GM19025 (cell line): Measurements from ENCODE around the gene MYO15A.

ENCODE experiments used
- ATAC-seq: cut with Tn5 transposase; IDR thresholded peaks from one replicate; pipeline ENCODE4 v1.9.1; 2021; ENCODE audit warnings: mild to moderate bottlenecking, low read depth, moderate library complexity; ENCODE audit not compliant: unreplicated experiment

MYO15A gene, protein sequence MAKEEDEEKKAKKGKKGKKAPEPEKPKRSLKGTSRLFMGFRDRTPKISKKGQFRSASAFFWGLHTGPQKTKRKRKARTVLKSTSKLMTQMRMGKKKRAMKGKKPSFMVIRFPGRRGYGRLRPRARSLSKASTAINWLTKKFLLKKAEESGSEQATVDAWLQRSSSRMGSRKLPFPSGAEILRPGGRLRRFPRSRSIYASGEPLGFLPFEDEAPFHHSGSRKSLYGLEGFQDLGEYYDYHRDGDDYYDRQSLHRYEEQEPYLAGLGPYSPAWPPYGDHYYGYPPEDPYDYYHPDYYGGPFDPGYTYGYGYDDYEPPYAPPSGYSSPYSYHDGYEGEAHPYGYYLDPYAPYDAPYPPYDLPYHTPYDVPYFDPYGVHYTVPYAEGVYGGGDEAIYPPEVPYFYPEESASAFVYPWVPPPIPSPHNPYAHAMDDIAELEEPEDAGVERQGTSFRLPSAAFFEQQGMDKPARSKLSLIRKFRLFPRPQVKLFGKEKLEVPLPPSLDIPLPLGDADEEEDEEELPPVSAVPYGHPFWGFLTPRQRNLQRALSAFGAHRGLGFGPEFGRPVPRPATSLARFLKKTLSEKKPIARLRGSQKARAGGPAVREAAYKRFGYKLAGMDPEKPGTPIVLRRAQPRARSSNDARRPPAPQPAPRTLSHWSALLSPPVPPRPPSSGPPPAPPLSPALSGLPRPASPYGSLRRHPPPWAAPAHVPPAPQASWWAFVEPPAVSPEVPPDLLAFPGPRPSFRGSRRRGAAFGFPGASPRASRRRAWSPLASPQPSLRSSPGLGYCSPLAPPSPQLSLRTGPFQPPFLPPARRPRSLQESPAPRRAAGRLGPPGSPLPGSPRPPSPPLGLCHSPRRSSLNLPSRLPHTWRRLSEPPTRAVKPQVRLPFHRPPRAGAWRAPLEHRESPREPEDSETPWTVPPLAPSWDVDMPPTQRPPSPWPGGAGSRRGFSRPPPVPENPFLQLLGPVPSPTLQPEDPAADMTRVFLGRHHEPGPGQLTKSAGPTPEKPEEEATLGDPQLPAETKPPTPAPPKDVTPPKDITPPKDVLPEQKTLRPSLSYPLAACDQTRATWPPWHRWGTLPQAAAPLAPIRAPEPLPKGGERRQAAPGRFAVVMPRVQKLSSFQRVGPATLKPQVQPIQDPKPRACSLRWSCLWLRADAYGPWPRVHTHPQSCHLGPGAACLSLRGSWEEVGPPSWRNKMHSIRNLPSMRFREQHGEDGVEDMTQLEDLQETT (N-terminal part only)

DNA sequence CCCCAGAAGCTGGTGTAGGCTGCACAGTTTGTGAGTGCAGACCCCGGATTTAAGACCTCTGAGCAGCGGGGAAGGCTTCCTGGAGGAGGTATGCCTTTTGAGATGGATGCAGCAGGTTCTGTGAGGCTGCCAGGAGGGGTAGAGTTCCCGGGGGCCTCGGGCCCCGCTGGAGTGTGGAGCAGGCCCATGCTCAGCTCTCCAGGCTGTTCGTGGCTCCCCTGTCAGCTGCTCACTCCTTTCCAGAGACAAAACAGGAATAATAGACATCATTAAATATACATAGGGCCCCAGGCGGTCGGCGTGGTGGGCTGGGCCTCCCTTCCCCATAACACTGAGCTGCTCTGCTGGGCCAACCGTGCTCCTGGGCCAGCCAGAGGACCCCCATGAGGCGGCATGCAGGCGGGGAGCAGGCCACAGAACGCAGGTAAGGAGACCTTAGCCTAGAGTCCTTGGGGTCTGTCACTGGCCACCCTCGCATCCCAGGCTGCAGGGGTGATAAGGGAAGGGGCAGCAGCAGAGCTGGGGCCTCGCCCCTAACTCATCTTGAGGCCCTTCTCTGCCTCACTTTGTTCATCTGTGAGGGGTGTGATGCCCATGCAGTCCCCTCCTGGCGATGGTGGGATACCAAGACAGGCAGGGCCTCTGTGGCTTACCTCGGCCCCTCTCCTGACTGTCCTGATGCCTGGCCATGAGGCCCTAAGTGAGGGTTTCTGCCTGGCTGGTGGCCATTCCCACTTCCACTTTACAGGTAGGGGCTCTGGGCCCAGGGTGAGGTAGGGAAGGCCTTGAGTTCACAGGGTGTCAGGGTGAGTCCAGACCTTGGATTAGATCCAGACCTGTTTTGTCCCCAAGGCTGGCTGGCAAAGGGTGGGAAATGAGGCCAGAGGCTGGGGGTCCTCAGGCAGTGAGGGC lies at the start of gene MYO15A:
Gene MYO15A, plus strand, starts transcription at position 356 of the 912 bp plus-strand sequence. CDS start 10,045 bp downstream, outside the sequence.
- ATAC-seq: no peak

DNA sequence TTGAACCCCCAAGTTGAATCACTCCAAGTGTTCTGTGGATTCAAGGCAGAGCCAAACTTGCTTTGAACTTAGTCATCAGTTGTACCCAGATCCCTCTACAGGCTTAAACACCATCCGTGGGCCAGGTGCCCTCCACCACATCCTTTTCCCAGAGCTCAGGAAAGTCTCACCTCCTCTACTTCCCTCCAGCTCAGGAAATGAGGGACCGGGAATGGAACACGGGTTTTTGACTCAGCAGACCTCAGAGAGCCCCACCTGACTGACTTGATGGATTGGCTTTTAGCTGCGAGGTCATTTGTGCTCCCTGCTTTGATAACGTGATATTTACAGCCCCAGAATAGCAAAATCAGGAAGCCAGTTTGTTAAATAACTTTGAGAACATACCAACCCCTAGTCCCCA lies 49.3 kb upstream of the MYO15A start:
- no peak for ATAC-seq

DNA sequence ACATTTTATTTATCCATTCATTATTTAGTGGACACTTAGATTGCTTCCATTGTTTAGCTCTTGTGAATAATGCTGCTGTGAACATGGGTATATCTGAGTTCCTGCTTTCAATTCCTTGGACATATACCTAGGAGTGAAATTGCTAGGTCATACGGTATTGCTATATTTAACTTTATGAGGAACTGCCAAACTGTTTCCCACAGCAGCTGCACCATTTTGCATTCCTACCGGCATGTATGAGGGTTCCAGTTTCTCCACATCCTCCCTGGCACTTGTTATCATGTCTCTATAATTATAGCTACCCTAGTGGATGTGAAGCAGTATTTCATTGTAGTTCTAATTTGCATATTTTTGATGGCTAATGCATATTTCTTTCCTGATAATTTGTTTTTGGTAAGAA lies 44.5 kb upstream of the MYO15A start:
- ATAC-seq: no peak

- ATAC-seq: no peak
These were observed 43.0 kb upstream of the MYO15A start for GRCh38 chr17:18065546-18065945.

DNA sequence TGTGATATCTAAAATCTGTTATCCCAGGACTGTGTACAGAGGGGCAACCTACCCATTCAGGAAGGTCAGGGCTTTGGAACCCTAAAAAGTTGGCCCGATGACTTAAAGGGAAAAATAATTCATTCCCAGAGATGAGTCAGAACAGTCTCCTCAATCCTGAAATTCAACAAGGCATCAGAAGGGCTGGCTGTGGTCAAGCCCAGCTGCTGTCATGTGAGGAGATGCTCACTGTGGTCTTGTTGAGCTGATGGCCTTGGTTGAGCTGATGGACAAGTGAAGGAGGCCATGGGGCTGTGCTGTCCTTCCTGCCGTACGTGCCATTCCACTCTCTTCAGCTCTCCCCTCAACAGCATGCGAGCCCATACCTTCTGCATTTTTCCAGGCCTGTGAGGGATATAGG lies 41.7 kb upstream of the MYO15A start:
- no peak for ATAC-seq

DNA sequence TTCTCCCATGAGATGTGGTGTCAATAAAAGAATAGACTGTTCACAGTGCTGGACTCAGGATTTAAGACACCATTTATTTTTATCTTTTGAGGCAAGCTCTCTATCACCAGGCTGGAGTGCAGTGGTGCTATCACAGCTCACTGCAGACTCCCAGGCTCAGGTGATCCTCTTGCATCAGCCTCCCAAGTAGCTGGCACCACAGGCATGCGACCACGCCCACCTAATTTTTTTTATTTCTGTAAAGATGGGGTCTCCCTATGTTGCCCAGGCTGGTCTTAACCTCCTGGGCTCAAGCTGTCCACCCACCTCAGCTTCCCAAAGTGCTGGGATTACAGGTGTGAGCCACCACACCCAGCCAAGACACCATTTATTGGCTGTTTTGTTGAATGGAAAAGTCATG lies 39.5 kb upstream of the MYO15A start:
- ATAC-seq: no peak

GRCh38 chr17:18070861-18071340 lies 37.7 kb upstream of the MYO15A start:
- ATAC-seq: no peak

GRCh38 chr17:18071751-18072150 lies 36.8 kb upstream of the MYO15A start:
- ATAC-seq: no peak

DNA sequence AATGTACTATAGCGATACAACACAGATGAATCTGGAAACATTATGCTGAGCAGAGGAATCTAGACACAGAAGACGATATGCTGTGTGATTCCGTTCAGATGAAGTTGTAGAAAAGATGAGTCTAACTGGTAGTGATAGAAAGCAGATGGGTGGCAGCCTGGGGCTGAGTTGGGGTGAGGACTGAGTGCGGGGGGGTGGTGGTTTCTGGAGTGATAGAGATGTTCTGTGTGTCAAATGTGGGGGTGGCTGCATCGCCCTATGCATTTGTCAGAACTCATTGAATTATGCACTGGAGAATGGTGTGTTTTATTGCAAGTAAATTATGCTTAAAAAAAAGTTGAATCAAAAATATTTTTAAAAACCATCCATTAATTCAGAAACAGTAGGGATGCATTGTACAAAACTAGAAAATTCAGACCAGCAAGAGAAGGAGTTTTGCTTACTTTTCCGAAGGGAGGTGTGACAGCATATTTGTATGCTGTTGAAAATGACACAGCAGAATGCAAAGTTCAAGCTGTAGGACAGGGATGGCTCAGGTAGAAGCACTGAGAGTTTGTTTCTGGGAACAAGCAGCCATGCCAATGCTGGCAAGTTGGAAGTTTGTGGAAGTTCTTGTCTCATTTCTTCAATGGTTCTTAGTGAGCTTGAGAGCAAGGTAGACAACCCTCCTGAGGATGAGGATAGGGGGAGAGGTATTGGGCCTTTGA lies 33.8 kb upstream of the MYO15A start:
- ATAC-seq: no peak

DNA sequence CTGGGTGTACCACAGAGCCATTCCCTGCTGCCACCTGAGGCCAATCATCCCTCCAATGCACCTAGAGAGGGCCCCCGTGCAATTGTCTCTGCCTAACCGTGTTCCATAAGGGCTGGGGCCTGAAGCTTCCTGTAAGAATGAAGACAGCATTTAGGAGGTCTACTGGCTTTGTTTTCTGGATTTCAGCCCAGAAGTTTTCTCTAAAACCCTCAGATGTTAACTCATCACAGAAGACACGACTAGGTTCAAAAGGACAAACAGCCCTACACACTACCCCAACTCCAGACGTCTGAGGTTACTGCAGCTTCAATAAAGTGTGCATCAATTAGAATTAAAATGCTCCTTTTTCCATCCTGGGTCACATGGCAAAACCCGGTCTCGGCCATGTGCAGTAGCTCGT lies 31.6 kb upstream of the MYO15A start:
- no peak for ATAC-seq

GRCh38 chr17:18079543-18079942 lies 29.0 kb upstream of the MYO15A start:
- ATAC-seq: no peak

DNA sequence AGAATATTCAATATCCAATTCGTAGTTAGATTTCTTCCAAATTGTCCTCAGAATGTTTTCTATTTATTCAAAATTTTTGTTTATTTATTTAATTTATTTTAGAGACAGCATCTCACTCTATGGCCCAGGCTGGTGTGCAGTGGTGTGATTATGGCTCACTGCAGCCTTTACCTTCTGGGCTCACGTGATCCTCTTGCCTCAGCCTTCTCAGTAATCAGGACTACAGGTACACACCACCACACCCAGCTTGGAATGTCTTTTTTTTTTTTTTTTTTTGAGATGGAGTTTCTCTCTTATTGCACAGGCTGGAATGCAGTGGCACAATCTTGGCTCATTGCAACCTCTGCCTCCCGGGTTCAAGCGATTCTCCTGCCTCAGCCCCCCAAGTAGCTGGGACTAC lies 24.3 kb upstream of the MYO15A start:
- ATAC-seq: no peak

- peak; percentile 91 for ATAC-seq
These were observed 20.7 kb upstream of the MYO15A start, which contains the start of gene DRG2 for GRCh38 chr17:18087610-18088491. DRG2 (plus strand) TSS chr17:18087948; CDS start chr17:18088024, 76 bp downstream.

GRCh38 chr17:18089613-18090012 lies 18.9 kb upstream of the MYO15A start:
- ATAC-seq: no peak

- ATAC-seq: no peak
These were observed 14.7 kb upstream of the MYO15A start for GRCh38 chr17:18093616-18094408.

GRCh38 chr17:18094409-18094807 lies 14.1 kb upstream of the MYO15A start:
- ATAC-seq: no peak

DNA sequence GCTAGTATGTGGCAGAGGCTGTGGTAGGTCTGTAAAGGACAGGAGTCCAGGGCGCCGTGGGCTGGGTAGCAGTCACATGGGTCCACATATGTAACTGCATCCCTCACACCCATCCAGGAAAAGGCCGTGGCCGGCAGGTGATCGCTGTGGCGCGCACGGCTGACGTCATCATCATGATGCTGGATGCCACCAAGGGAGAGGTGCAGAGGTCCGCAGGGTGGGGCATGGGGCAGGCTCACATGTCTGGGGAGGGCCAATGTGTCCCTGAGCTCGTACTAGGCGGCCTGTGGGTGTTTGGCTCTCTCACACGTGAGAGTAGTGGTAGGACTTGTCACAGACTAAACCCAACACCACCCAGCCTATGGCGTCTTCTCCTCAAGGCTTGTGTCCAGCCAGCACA lies 9.0 kb upstream of the MYO15A start:
- no peak for ATAC-seq
